Fibroblast of lung (primary cell): ENCODE measurements around the gene PI16.

ENCODE experiments used
- CTCF ChIP-seq, 2 donors: IDR thresholded peaks in 1 of 2; conservative IDR thresholded peaks in 1 of 2; 1 replicate in 1 of 2; 2 replicates in 1 of 2; pipeline ENCODE4 v1.5.1; 2011 to 2012; ENCODE audit warnings: low read length in 2 of 2, control low read depth in 1 of 2, inconsistent platforms in 1 of 2, low read depth in 1 of 2, mild to moderate bottlenecking in 1 of 2
- EZH2 ChIP-seq: IDR thresholded peaks from 2 replicates; pipeline ENCODE4 v1.5.1; 2012; ENCODE audit warnings: low read length, control low read depth, mild to moderate bottlenecking; ENCODE audit errors: missing control alignments

- TF ChIP-seq CTCF (conservative IDR thresholded peaks at IDR 0.05 in 1 of 2, IDR thresholded peaks at IDR 0.05 in 1 of 2; ENCODE audit: low read depth in 1 of 2, low read length in 2 of 2), result no peak
- no peak for TF ChIP-seq EZH2
These were observed 4.4 kb downstream of the PI16 start for GRCh38 chr6:36958775-36959554.
